TTC549 (cell line): ENCODE measurements around the gene PPM1K.
A peak's percentile ranks its signal among the peaks of the same experiment; 100 is the strongest.
"Not testable (repeated sequence)": the region's sequence is repeated elsewhere in the genome, so short reads cannot be mapped to it uniquely, and the experiment has no call there.

Experiments used
- FAIRE-seq: peaks from 2 replicates; lab custom pipeline; 2012; peaks lifted over from hg19 to GRCh38; lab: Jason Lieb, UNC

Gene PPM1K

GRCh38 chr4:88284439-88285234 lies at the start of gene PPM1K:
Gene PPM1K, minus strand, starts transcription at chr4:88284561. Its CDS starts 5,978 bp downstream, at chr4:88278583.
- peak; percentile 83 for FAIRE-seq

- FAIRE-seq: no peak
Observed at GRCh38 chr4:88333741-88334405, 49.5 kb upstream of the PPM1K start.

- no peak for FAIRE-seq
Observed at GRCh38 chr4:88327665-88328064, 43.3 kb upstream of the PPM1K start.

- FAIRE-seq: no peak
Observed at GRCh38 chr4:88320780-88321373, 36.5 kb upstream of the PPM1K start.

GRCh38 chr4:88320224-88320779 lies 35.9 kb upstream of the PPM1K start:
- no peak for FAIRE-seq

GRCh38 chr4:88318751-88319350 lies 34.5 kb upstream of the PPM1K start:
- FAIRE-seq: no peak

- FAIRE-seq: no peak
Observed at GRCh38 chr4:88315460-88316017, 31.2 kb upstream of the PPM1K start.

GRCh38 chr4:88313088-88313624 lies 28.8 kb upstream of the PPM1K start:
- not testable (repeated sequence) for FAIRE-seq

- no peak for FAIRE-seq
Observed at GRCh38 chr4:88308587-88308986, 24.2 kb upstream of the PPM1K start.

GRCh38 chr4:88297725-88298454 lies 13.5 kb upstream of the PPM1K start:
- FAIRE-seq: no peak

- FAIRE-seq: no peak
Observed at GRCh38 chr4:88297212-88297516, 12.8 kb upstream of the PPM1K start.

GRCh38 chr4:88296413-88297211 lies 12.3 kb upstream of the PPM1K start:
- FAIRE-seq: no peak

- no peak for FAIRE-seq
Observed at GRCh38 chr4:88295656-88296055, 11.3 kb upstream of the PPM1K start.

- no peak for FAIRE-seq
Observed at GRCh38 chr4:88291003-88291402, 6.6 kb upstream of the PPM1K start.

GRCh38 chr4:88286897-88287296 lies 2.5 kb upstream of the PPM1K start:
- FAIRE-seq: no peak

- no peak for FAIRE-seq
Observed at GRCh38 chr4:88285235-88285653, 883 bp upstream of the PPM1K start.

GRCh38 chr4:88283661-88284438 lies 511 bp downstream of the PPM1K start:
- FAIRE-seq: no peak

- no peak for FAIRE-seq
Observed at GRCh38 chr4:88280228-88280795, 4.0 kb downstream of the PPM1K start.

GRCh38 chr4:88277711-88278225 lies 6.6 kb downstream of the PPM1K start:
- FAIRE-seq: no peak
